ENCODE measurements around the gene TIE1. TPM values are rescaled to one million over a fixed set of nuclear protein-coding genes. Genes with fewer than 3 reads are reported as not detected.

The TIE1 gene
- polyA plus RNA-seq, 1 donor, result 18.7 TPM

- Histone ChIP-seq H3K9me3 (ENCODE audit: control insufficient read depth, low read depth, low read length) (no peaks in the 10 kb centered on the region), H3K27me3 (ENCODE audit: control insufficient read depth, insufficient read depth, low read length) (no peaks in the 10 kb centered on the region), H3K36me3 (ENCODE audit: control insufficient read depth, insufficient read depth, low read length) (no peaks in the 10 kb centered on the region), H3K4me1 (ENCODE audit: control insufficient read depth, insufficient read depth, low read length) (peaks cover 23% of the 10 kb centered on the region), H3K4me3 (ENCODE audit: low read length) (no peak overlapping the region), H3K27ac (ENCODE audit: low read length) (no peak overlapping the region)
- 0% methylated on average over 1 of the region's 1 CpG for WGBS (ENCODE audit: insufficient coverage, low lambda C conversion rate)
- DNase-seq, result no peak
These were observed 39.8 kb downstream of the TIE1 start for GRCh38 chr1:43340559-43340958.

GRCh38 chr1:43344267-43344850 lies 43.6 kb downstream of the TIE1 start:
- Histone ChIP-seq H3K4me3 (ENCODE audit: low read length) (no peak overlapping the region), H3K9me3 (ENCODE audit: control insufficient read depth, low read depth, low read length) (no peaks in the 10 kb centered on the region), H3K27ac (ENCODE audit: low read length) (peak overlapping the region; percentile 45), H3K4me1 (ENCODE audit: control insufficient read depth, insufficient read depth, low read length) (peaks cover 36% of the 10 kb centered on the region), H3K36me3 (ENCODE audit: control insufficient read depth, insufficient read depth, low read length) (no peaks in the 10 kb centered on the region), H3K27me3 (ENCODE audit: control insufficient read depth, insufficient read depth, low read length) (peaks cover 4% of the 10 kb centered on the region)
- DNase-seq, result no peak
- no CpG with 5 or more reads among the region's 4 CpGs for WGBS (ENCODE audit: insufficient coverage, low lambda C conversion rate)

GRCh38 chr1:43345120-43345519 lies 44.3 kb downstream of the TIE1 start:
- no peak overlapping the region for H3K4me3 ChIP-seq (ENCODE audit: low read length)
- peaks cover 4% of the 10 kb centered on the region for H3K27me3 ChIP-seq (ENCODE audit: control insufficient read depth, insufficient read depth, low read length)
- no peaks in the 10 kb centered on the region for H3K9me3 ChIP-seq (ENCODE audit: control insufficient read depth, low read depth, low read length)
- H3K36me3 ChIP-seq (ENCODE audit: control insufficient read depth, insufficient read depth, low read length), result no peaks in the 10 kb centered on the region
- peaks cover 37% of the 10 kb centered on the region for H3K4me1 ChIP-seq (ENCODE audit: control insufficient read depth, insufficient read depth, low read length)
- WGBS (ENCODE audit: insufficient coverage, low lambda C conversion rate), result no CpG with 5 or more reads among the region's 3 CpGs
- peak; percentile 81 to 87 for DNase-seq
- peak overlapping the region; percentile 45 for H3K27ac ChIP-seq (ENCODE audit: low read length)

GRCh38 chr1:43346636-43347035 lies 45.9 kb downstream of the TIE1 start:
- Histone ChIP-seq H3K27me3 (ENCODE audit: control insufficient read depth, insufficient read depth, low read length) (peaks cover 4% of the 10 kb centered on the region), H3K4me3 (ENCODE audit: low read length) (no peak overlapping the region), H3K27ac (ENCODE audit: low read length) (no peak overlapping the region), H3K36me3 (ENCODE audit: control insufficient read depth, insufficient read depth, low read length) (no peaks in the 10 kb centered on the region), H3K4me1 (ENCODE audit: control insufficient read depth, insufficient read depth, low read length) (peaks cover 27% of the 10 kb centered on the region), H3K9me3 (ENCODE audit: control insufficient read depth, low read depth, low read length) (no peaks in the 10 kb centered on the region)
- no CpG with 5 or more reads among the region's 5 CpGs for WGBS (ENCODE audit: insufficient coverage, low lambda C conversion rate)
- DNase-seq, result no peak

- Histone ChIP-seq H3K27ac (ENCODE audit: low read length) (peak overlapping the region; percentile 87), H3K4me1 (ENCODE audit: control insufficient read depth, insufficient read depth, low read length) (peaks cover 27% of the 10 kb centered on the region), H3K9me3 (ENCODE audit: control insufficient read depth, low read depth, low read length) (no peaks in the 10 kb centered on the region), H3K27me3 (ENCODE audit: control insufficient read depth, insufficient read depth, low read length) (peaks cover 4% of the 10 kb centered on the region), H3K36me3 (ENCODE audit: control insufficient read depth, insufficient read depth, low read length) (no peaks in the 10 kb centered on the region), H3K4me3 (ENCODE audit: low read length) (peak overlapping the region; percentile 61)
- WGBS (ENCODE audit: insufficient coverage, low lambda C conversion rate), result no CpG with 5 or more reads among the region's 22 CpGs
- DNase-seq, result peak in 1 of 2 donors; percentile 48
These were observed 47.6 kb downstream of the TIE1 start for GRCh38 chr1:43348343-43348808.

GRCh38 chr1:43348809-43349593 lies 48.2 kb downstream of the TIE1 start:
- DNase-seq, result peak; percentile 93 to 95
- Histone ChIP-seq H3K27me3 (ENCODE audit: control insufficient read depth, insufficient read depth, low read length) (peaks cover 4% of the 10 kb centered on the region), H3K36me3 (ENCODE audit: control insufficient read depth, insufficient read depth, low read length) (no peaks in the 10 kb centered on the region), H3K9me3 (ENCODE audit: control insufficient read depth, low read depth, low read length) (no peaks in the 10 kb centered on the region), H3K27ac (ENCODE audit: low read length) (peak overlapping the region; percentile 87), H3K4me1 (ENCODE audit: control insufficient read depth, insufficient read depth, low read length) (peaks cover 27% of the 10 kb centered on the region), H3K4me3 (ENCODE audit: low read length) (peak overlapping the region; percentile 61)
- no CpG with 5 or more reads among the region's 72 CpGs for WGBS (ENCODE audit: insufficient coverage, low lambda C conversion rate)

- peaks cover 4% of the 10 kb centered on the region for H3K27me3 ChIP-seq (ENCODE audit: control insufficient read depth, insufficient read depth, low read length)
- WGBS (ENCODE audit: insufficient coverage, low lambda C conversion rate), result 80% methylated on average over 3 of the region's 11 CpGs
- peaks cover 22% of the 10 kb centered on the region for H3K4me1 ChIP-seq (ENCODE audit: control insufficient read depth, insufficient read depth, low read length)
- peak overlapping the region; percentile 87 for H3K27ac ChIP-seq (ENCODE audit: low read length)
- no peaks in the 10 kb centered on the region for H3K9me3 ChIP-seq (ENCODE audit: control insufficient read depth, low read depth, low read length)
- no peak for DNase-seq
- peak overlapping the region; percentile 49 for H3K4me3 ChIP-seq (ENCODE audit: low read length)
- no peaks in the 10 kb centered on the region for H3K36me3 ChIP-seq (ENCODE audit: control insufficient read depth, insufficient read depth, low read length)
These were observed 49.0 kb downstream of the TIE1 start for GRCh38 chr1:43349594-43350306.

- no peak overlapping the region for H3K27ac ChIP-seq (ENCODE audit: low read length)
- H3K9me3 ChIP-seq (ENCODE audit: control insufficient read depth, low read depth, low read length), result no peaks in the 10 kb centered on the region
- DNase-seq, result no peak
- WGBS (ENCODE audit: insufficient coverage, low lambda C conversion rate), result no CpG with 5 or more reads among the region's 1 CpG
- no peaks in the 10 kb centered on the region for H3K36me3 ChIP-seq (ENCODE audit: control insufficient read depth, insufficient read depth, low read length)
- H3K4me1 ChIP-seq (ENCODE audit: control insufficient read depth, insufficient read depth, low read length), result peaks cover 14% of the 10 kb centered on the region
- peaks cover 4% of the 10 kb centered on the region for H3K27me3 ChIP-seq (ENCODE audit: control insufficient read depth, insufficient read depth, low read length)
- H3K4me3 ChIP-seq (ENCODE audit: low read length), result no peak overlapping the region
These were observed 50.2 kb downstream of the TIE1 start for GRCh38 chr1:43350976-43351375.

- no peaks in the 10 kb centered on the region for H3K9me3 ChIP-seq (ENCODE audit: control insufficient read depth, low read depth, low read length)
- H3K36me3 ChIP-seq (ENCODE audit: control insufficient read depth, insufficient read depth, low read length), result no peaks in the 10 kb centered on the region
- 80% methylated on average over 2 of the region's 10 CpGs for WGBS (ENCODE audit: insufficient coverage, low lambda C conversion rate)
- no peak overlapping the region for H3K4me3 ChIP-seq (ENCODE audit: low read length)
- H3K27me3 ChIP-seq (ENCODE audit: control insufficient read depth, insufficient read depth, low read length), result peaks cover 4% of the 10 kb centered on the region
- H3K4me1 ChIP-seq (ENCODE audit: control insufficient read depth, insufficient read depth, low read length), result peaks cover 14% of the 10 kb centered on the region
- no peak overlapping the region for H3K27ac ChIP-seq (ENCODE audit: low read length)
- no peak for DNase-seq
These were observed 50.9 kb downstream of the TIE1 start for GRCh38 chr1:43351421-43352350.

- Histone ChIP-seq H3K27ac (ENCODE audit: low read length) (no peak overlapping the region), H3K4me1 (ENCODE audit: control insufficient read depth, insufficient read depth, low read length) (peaks cover 18% of the 10 kb centered on the region), H3K9me3 (ENCODE audit: control insufficient read depth, low read depth, low read length) (no peaks in the 10 kb centered on the region), H3K36me3 (ENCODE audit: control insufficient read depth, insufficient read depth, low read length) (no peaks in the 10 kb centered on the region), H3K27me3 (ENCODE audit: control insufficient read depth, insufficient read depth, low read length) (peaks cover 4% of the 10 kb centered on the region), H3K4me3 (ENCODE audit: low read length) (no peak overlapping the region)
- no CpG with 5 or more reads among the region's 2 CpGs for WGBS (ENCODE audit: insufficient coverage, low lambda C conversion rate)
- no peak for DNase-seq
These were observed 51.5 kb downstream of the TIE1 start for GRCh38 chr1:43352351-43352705.
